LNCAP (cell line): ENCODE data around the gene ATP6V1C2.

Experiments
- TF ChIP-seq, protein P1 (sequence below): fragments of 450-650 bp; IDR thresholded peaks from 2 replicates; pipeline ENCODE4 v1.5.1; 2017; ENCODE audit warnings: mild to moderate bottlenecking

The ATP6V1C2 gene

DNA sequence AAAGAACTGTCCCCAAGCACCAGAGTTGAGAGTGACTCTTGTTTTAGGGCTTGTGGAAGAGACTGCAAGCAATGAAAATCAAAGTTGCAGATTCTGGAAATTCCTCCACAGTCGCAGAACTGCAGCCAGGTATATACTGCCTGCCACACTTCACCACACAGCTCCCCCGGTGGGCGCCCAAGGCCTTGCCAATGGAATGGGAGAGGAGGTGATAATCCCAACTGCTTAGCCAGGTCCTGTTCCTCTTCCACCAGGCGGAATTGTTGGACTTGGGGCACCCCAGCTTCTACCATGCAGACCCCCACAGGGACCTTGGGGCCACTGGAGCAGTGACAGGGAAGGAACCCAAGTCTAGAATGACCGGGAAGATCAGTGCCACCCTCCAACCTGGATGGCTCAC, 96.0 kb downstream of the ATP6V1C2 start:
- TF ChIP-seq, protein P1, sequence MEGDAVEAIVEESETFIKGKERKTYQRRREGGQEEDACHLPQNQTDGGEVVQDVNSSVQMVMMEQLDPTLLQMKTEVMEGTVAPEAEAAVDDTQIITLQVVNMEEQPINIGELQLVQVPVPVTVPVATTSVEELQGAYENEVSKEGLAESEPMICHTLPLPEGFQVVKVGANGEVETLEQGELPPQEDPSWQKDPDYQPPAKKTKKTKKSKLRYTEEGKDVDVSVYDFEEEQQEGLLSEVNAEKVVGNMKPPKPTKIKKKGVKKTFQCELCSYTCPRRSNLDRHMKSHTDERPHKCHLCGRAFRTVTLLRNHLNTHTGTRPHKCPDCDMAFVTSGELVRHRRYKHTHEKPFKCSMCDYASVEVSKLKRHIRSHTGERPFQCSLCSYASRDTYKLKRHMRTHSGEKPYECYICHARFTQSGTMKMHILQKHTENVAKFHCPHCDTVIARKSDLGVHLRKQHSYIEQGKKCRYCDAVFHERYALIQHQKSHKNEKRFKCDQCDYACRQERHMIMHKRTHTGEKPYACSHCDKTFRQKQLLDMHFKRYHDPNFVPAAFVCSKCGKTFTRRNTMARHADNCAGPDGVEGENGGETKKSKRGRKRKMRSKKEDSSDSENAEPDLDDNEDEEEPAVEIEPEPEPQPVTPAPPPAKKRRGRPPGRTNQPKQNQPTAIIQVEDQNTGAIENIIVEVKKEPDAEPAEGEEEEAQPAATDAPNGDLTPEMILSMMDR, result no peak

DNA sequence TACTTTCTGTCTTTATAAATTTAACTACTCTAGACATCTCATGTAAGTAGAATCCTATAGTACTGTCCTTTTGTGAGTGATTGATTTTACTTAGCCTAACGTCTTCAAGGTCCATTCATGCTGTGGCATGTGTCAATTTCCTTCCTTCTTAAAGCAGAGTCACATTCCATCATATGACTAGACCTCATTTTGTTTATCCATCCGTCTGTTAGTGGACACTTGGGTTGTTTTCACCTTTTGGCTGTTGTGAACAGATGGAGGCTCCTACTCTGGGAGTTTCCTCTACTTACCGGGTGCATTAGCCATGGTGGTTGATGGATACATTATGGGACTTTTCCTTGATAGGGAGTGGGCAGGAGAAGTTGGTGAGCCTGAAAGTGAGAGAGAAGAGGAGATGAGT, 97.6 kb downstream of the ATP6V1C2 start:
- TF ChIP-seq, protein P1, result no peak

DNA sequence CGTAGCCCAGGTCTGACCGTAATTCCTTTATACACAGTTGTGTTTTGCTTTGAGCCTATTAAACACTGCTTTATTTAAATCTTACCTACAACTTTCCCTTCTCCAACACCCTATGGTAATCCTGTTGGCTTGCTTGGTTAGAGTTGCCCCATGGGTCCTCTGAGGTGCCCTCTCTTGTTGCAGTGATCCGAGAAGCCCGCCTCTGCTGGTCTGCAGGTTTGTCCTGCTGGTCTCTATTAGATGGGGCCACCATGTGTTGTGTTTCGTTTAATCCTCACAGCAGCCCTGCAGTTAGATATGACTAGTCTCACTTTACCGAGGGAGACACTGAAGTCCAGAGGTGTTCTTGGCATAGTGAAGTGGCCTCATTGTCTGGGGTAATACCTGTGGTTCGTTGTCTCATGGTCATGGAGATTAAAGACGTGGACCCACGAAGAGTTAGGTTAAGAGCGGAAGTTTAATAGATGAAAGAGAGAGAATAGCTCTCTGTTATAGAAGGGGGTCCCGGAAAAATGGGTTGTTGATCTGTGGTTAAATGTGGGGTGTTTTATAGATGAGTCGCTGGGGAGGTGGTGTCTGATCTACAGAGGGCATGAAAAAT, 98.4 kb downstream of the ATP6V1C2 start:
- TF ChIP-seq, protein P1, result no peak

DNA sequence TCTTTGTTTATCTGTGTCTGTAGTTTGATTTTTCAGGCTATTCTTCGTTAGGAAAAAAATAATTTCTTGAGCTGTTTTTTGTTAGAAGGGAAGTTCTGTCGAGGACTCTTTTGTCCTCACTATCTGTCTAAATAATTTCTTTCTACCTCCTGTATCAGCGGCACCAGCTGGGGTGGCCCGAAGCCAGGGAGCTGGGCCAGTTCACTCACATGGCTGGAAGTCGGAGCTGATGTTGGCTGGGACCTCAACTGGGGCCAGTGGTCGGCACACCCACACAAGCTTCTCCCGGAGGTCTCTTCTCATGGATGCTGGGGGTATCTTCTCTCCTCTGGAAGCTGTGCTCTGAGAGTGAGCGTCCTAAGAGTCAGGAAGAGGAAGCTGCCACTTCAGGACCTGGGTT, 99.1 kb downstream of the ATP6V1C2 start:
- TF ChIP-seq, protein P1, result no peak

DNA sequence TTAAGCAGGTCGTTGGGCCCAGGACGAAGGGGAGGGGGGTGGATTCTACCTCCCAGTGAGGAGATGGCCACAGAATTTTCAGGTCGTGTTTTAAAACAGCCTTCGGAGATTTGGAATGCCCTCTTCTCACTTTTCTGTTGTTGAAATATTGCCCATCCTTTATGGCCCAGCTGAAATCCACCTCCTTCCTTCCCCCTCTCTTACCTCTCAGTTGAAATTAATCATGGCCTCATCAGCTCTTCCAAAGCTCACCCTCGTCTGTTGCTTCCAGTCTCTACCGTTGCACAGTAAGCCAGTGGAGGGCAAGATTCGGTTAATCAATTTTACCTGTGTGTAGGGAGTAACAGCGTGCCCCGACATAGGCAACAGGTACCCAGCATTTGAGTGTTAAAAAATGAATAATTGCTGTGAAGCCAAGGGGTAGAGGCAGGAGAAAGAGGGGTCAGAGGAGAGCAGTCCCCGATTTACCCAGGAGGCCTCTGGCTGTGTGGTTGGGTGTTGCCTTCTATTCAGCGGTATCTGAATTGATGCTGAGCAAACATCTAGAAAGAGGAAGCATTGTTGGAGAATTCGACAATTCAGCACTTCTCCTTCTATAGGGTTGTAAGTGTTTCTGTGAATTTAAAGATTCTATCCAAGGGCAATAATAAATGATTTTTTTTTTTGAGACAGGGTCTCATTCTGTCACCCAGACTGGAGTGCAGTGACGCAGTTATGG, 99.7 kb downstream of the ATP6V1C2 start:
- TF ChIP-seq, protein P1, result no peak

DNA sequence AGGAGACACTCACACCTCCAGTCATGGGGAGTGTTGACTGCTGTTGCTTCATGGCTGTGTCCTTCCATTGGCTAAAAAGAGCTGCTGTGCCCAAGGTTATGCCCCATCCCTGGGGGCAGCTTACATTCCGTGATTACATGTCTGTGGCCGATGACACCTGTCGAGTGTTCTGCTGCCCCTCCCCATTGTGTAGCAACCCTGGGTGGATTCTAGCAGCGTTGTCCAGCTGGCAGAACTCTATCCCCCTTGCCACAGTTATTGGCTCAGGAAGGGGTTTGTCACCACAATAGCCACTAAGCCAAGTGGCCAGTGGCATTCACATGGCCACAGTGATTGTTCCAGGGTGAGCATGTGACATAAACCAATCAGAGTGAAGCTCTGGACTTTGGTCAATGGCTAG, 102.8 kb downstream of the ATP6V1C2 start:
- TF ChIP-seq, protein P1, result no peak

DNA sequence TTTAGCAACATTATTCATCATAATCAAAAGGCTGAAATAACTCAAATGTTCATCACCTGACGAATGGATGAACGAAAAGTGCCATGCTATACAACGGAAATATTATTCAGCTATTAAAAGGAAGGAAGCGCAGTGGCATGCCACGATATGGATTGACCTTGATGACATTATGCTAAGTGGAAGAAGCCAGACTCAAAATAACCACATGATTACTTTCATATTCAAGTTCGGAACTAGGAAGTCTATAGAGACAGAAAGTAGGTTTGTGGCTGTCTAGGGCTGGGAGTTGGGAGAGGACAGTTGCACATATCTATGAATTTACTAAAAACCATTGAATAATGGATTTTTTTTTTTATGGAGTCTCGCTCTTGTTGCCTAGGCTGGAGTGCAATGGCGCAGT, 104.6 kb downstream of the ATP6V1C2 start:
- TF ChIP-seq, protein P1, result no peak

DNA sequence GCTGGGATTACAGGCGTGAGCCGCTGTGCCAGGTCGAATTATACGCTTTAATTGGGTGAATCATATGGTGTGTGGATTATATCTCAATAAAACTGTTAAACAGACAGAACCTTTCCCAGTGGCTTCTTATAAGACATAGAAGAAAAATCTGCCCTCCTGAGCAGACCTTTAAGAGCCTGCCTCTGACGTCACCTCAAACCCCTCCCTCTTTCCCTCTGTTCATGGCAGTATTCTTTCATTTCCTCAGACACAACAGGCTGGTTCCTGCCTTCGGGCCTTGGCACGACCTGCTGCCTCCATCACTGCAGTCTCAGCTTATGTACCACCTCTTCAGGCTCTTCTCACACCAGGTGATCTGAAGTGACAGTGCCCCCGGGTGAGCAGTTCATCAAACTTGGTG, 105.2 kb downstream of the ATP6V1C2 start:
- TF ChIP-seq, protein P1, result no peak
